HG03060 (cell line): ENCODE data around the gene DAZAP1.
"Not testable (repeated sequence)": the region's sequence is repeated elsewhere in the genome, so short reads cannot be mapped to it uniquely, and the experiment has no call there.

Experiments used
- ATAC-seq: cut with Tn5 transposase; IDR thresholded peaks from one replicate; pipeline ENCODE4 v1.9.1; 2021; ENCODE audit warnings: low read depth, moderate number of reproducible peaks; ENCODE audit not compliant: unreplicated experiment

The DAZAP1 gene

DNA sequence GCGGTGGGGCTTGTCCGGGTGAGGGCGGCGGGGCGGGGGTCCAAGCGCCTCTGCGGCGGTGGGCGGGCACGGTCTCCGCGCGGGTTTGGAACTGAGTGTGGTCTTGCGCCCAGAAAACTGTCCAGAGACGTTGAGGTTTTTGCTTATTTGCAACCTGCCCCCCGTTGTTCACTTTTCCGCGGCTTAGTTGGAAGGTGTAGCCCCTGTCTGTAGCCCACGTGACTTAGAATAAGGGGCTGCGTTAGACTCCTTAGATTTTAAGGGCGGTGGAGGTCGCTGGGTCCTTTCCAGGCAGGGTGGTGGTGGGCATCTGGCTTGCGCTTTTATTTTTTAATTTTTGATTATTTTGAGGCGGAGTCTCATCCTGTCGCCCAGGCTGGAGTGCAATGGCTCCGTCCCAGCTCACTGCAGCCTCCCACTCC lies 31.6 kb downstream of the DAZAP1 start:
- no peak for ATAC-seq

DNA sequence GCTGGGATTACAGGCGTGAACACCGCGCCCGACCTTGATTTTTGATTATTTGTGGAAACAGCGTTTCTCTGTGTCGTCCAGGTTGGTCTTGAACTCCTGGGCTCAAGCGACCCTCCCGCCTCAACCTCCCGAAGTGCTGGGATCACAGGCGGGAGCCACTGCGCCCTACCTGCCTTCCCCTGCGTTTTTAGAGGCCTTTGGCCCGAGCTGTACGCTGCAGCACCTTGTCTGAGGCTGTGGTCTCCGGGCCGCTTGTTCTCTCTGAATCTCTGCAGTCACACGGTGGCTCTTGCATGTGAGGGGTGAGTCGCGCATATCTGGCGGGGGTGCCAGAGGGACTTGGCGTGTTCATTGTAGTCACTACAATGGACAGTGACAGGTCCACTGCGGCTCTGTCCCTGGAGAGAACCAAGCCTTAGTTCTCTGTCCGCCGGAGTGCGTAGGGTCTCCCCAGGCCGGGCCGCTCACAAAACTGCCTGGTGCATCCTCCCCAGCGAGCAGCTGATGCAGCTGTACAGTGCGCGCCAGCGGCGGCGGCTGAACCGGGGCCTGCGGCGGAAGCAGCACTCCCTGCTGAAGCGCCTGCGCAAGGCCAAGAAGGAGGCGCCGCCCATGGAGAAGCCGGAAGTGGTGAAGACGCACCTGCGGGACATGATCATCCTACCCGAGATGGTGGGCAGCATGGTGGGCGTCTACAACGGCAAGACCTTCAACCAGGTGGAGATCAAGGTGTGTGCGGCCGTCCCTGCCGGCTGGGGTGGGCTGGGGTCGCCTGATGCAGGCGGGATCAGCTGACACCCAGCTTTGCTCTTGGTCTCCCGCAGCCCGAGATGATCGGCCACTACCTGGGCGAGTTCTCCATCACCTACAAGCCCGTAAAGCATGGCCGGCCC lies 32.4 kb downstream of the DAZAP1 start:
- ATAC-seq: not testable (repeated sequence)

GRCh38 chr19:1440418-1440801 lies 33.0 kb downstream of the DAZAP1 start:
- no peak for ATAC-seq

DNA sequence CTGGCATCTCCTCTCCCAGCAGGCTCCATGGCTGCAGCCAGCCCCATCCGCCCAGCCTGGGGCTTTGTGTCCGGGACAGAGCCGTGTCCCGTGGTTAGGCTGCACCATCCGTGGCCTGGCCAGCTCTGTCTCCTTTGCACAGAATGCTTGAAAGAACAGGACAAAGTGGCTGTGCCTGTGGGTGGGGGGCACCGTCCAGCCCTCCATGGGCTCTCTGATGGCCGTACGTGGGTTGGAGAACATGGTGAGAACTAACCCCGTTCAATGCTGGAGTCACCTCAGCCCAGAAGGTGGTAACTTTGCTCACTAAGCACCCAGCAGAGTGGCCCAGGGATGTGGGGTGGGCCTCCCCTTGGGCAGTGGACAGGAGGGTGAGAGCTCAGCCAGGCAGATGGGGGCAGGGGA lies 33.6 kb downstream of the DAZAP1 start:
- ATAC-seq: no peak

- no peak for ATAC-seq
These were observed 34.5 kb downstream of the DAZAP1 start for GRCh38 chr19:1441677-1442438.

DNA sequence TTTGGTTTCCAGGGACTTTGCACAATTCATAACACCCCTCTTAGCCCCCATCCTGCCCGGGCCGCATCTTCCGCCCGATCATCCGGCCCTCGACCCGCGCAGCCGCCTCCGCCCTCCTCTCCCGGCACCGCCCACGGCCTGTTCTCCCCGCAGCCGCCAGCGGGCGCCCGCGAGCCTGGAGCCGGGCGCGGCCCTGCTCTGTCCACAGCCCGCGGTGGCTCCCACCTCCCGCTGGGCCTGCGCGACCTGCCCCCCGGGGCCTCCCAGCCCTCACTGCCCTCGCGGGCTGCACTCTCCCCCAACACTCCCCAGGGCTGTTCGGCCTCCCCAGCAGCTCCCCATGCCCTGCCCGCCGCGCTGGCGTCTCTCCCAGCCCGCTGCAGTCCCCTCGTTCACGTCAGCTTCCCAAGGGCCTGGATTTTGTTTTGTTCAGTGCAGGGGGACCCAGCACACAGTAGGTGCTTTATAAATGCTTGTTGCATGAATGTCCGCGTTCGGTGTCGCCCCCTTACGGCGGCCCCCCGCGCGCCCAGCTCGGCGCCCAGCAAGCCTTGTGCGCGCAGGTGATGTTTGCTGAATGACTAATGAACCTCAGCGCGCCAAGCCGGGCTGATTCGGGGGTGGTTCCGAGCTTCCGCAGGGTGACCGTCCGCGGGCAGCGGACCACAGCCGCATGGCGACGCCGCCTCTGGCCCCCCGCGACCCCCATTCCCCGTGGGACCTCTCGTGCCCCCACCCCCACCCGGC lies 38.0 kb downstream of the DAZAP1 start:
- ATAC-seq: no peak

DNA sequence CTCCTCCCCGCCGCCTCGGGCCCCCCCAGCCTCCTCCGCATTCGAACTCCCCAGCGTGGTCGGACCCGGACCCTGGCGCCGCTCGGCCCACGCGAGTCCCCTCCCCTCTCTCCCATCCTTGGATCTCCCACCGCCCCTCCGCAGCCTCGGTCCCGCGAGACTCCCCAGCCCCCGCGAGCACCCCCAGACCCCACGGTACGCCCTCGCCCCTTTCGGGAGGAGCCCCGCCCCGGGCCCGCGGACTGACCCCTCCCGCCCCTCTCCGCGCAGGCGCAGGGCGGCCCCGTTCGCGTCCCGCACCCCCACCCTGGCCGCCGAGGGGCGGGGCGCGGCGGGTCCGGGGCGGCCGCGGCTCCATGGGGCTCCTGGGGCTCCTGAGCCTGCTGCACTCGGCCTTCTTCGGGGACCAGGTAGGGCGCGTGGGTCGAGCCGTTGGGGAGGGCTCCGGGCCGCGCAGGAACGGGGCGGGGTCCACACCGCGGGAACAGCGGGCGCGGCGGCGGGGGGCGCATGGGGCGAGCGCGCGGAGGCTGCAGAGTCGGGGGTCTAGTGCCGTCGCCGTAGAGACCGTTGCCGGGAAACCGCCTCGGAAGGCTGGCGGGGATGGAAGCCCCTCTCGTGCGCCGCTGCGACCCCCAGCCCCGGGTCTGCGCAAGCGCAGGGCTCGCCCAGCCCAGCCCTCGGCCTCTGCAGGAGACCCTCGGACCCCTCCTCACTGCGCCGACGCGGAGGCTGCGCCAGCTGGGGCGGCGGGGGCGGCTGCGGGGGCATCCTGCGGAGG lies 38.7 kb downstream of the DAZAP1 start:
- no peak for ATAC-seq

- no peak for ATAC-seq
These were observed 39.5 kb downstream of the DAZAP1 start for GRCh38 chr19:1446713-1447481.

DNA sequence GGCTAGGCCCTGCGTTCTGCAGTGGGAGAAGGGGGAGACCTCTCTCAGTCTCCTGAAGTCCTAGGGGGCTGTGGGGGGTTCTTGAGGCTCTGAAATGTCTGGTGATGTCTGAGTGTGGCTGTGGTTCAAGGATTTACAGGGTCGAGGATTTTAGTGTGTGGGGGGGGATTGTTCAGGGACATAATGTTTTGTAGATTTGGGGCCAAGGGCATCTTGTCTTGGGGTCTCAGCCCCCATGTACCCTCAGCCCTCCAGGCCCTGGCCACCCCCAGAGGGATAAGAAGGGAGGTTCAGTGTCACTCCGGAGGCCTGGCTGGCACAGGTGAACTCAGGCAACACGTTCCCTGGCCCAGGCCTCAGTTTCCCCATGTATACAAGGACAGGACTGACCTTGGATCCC lies 40.1 kb downstream of the DAZAP1 start:
- ATAC-seq: no peak

- ATAC-seq: no peak
These were observed 40.6 kb downstream of the DAZAP1 start for GRCh38 chr19:1447944-1448343.

GRCh38 chr19:1449467-1450442 lies 42.4 kb downstream of the DAZAP1 start, which contains the start of gene APC2:
TSS of gene APC2 (plus strand) at chr19:1450121. CDS start at chr19:1453002, 2,881 bp downstream.
- ATAC-seq: no peak

GRCh38 chr19:1450735-1451731 lies 43.6 kb downstream of the DAZAP1 start:
- ATAC-seq: no peak

GRCh38 chr19:1451916-1452801 lies 44.8 kb downstream of the DAZAP1 start:
- ATAC-seq: no peak

- no peak for ATAC-seq
These were observed 45.6 kb downstream of the DAZAP1 start for GRCh38 chr19:1452802-1453524.
